OCI-LY7 (cell line): Measurements from ENCODE around the gene GGACT. TPM values are rescaled to one million over a fixed set of nuclear protein-coding genes. Genes with fewer than 3 reads are reported as not detected.

ENCODE experiments used
- BruUV-seq: library from RNA; stranded (reverse); fragments of 400-500 nt; replicated peaks from 2 replicates; lab custom pipeline; 2021; lab: Mats Ljungman, UMichigan
- CTCF ChIA-PET: fragments of 300-600 bp; sonication (Branson Sonifier 250); formaldehyde crosslinking; loops from one replicate; lab custom pipeline; 2022; ENCODE audit warnings: antibody characterized with exemption; ENCODE audit not compliant: unreplicated experiment; lab: Charles Lee
- POLR2A ChIA-PET: fragments of 300-600 bp; sonication (Branson Sonifier 250); formaldehyde crosslinking; loops from one replicate; lab custom pipeline; 2022; ENCODE audit warnings: antibody characterized with exemption; lab: Charles Lee
- DNase-seq: peaks from one replicate; pipeline ENCODE4 v3.0.0-alpha.2; 2015; ENCODE audit warnings: low spot score
- H2AFZ ChIP-seq: fragments of 200-600 bp; sonication (generic), shearing (Covaris generic); 2 replicates; pipeline ENCODE4 v1.6.1; 2014; ENCODE audit warnings: mild to moderate bottlenecking, antibody characterized with exemption, low read length, moderate library complexity
- H3K27ac ChIP-seq: fragments of 200-600 bp; sonication (generic); 2 replicates; pipeline ENCODE4 v1.5.1; 2014; ENCODE audit warnings: mixed run types, low read depth, mild to moderate bottlenecking, moderate library complexity, low read length, inconsistent platforms; ENCODE audit not compliant: poor library complexity, severe bottlenecking
- H3K36me3 ChIP-seq: fragments of 200-600 bp; sonication (generic); 2 replicates; pipeline ENCODE4 v1.6.1; 2014; ENCODE audit warnings: mild to moderate bottlenecking, antibody characterized with exemption, low read length, moderate library complexity, mixed read lengths; ENCODE audit not compliant: insufficient read depth
- H3K4me1 ChIP-seq: fragments of 200-600 bp; sonication (generic); 2 replicates; pipeline ENCODE4 v1.5.1; 2014; ENCODE audit warnings: mild to moderate bottlenecking, low read length; ENCODE audit not compliant: insufficient read depth, poor library complexity, severe bottlenecking
- H3K4me2 ChIP-seq: fragments of 200-600 bp; sonication (generic); 2 replicates; pipeline ENCODE4 v1.6.1; 2014; ENCODE audit warnings: mild to moderate bottlenecking, low read length
- H3K4me3 ChIP-seq: fragments of 200-600 bp; sonication (generic); 2 replicates; pipeline ENCODE4 v1.5.1; 2014; ENCODE audit warnings: mild to moderate bottlenecking, low read depth, low read length; ENCODE audit not compliant: poor library complexity, severe bottlenecking
- H3K79me2 ChIP-seq: fragments of 200-600 bp; sonication (generic); 2 replicates; pipeline ENCODE4 v1.6.1; 2016; ENCODE audit warnings: low read depth, mild to moderate bottlenecking, low read length, moderate library complexity, mixed read lengths; ENCODE audit not compliant: insufficient read depth
- H3K9me2 ChIP-seq: fragments of 200-600 bp; sonication (generic); 2 replicates; pipeline ENCODE4 v1.6.1; 2016; ENCODE audit warnings: mild to moderate bottlenecking, low read length, mixed read lengths; ENCODE audit not compliant: insufficient read depth
- H3K9me3 ChIP-seq: fragments of 200-600 bp; sonication (generic); 2 replicates; pipeline ENCODE4 v1.6.1; 2014; ENCODE audit warnings: mild to moderate bottlenecking, mixed run types, low read length, mixed read lengths
- H4K20me1 ChIP-seq: fragments of 200-600 bp; sonication (generic); 2 replicates; pipeline ENCODE4 v1.6.1; 2014; ENCODE audit warnings: mild to moderate bottlenecking, antibody characterized with exemption, low read length, moderate library complexity, mixed read lengths; ENCODE audit not compliant: insufficient read depth
- CTCF ChIP-seq: fragments of 200-600 bp; sonication (generic); conservative IDR thresholded peaks from 2 replicates; pipeline ENCODE4 v1.5.1; 2014; ENCODE audit warnings: mild to moderate bottlenecking, antibody characterized with exemption, low read length, moderate library complexity, mixed read lengths
- EZH2phosphoT487 ChIP-seq: fragments of 200-600 bp; sonication (generic); IDR thresholded peaks from 2 replicates; pipeline ENCODE4 v1.6.1; 2018; ENCODE audit warnings: low read depth, borderline replicate concordance, mild to moderate bottlenecking, mixed run types, antibody characterized with exemption, low read length, moderate library complexity, mixed read lengths
- intact Hi-C: fragments of 100-400 bp; cut with micrococcal nuclease; formaldehyde crosslinking; loops from one replicate; pipeline ENCODE4 v1.10.0; 2022; ENCODE audit not compliant: unreplicated experiment
- total RNA-seq, 2 experiments: library from RNA; depleted of rRNA in 1 of 2; stranded (reverse); fragments of >200 nt in 1 of 2; shearing (Covaris generic) in 1 of 2; gene quantifications; 2 replicates each; pipeline ENCODE4 v1.2.3, GENCODE V29; 2014 to 2022

The GGACT gene
- total RNA-seq, 2 experiments from 2014 or later, result 0.53 to 0.69 TPM

DNA sequence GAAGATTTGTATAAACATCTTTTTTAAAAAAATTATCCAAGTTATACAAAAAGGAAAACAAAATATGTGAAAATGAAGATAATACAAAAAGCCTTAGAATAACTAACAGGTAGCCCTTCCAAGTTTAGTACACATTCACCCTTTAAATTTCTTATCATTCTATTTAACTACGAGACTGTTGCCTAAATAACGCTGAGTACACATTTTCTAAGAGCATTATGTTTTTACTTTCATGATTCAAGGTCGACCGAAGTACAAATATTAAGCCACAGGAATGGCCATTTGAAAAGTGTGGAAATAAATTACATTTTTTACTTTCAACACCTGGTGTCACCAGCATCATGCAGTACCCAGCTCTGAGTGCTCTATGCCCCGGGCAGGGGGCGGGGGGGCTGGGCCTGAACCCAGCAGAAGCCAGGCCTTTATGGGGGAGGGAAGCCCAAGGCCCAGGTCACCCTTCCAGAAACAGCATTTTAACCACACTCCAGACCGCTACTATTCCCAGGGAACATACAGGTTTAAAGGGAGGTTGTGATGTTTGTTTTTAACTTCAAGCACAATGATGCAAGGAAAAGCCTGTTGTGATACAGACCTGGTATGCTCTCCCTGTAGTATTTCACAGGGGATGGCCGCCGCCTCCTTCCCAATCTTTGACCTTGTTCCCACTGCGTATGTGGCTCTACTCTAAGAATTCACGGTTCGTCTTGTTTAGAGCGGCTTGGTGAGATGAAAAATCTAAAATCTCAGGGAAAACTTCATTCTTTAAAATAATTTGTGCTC, 24.0 kb downstream of the GGACT start:
- no peaks in the 10 kb centered on the region for H3K9me2 ChIP-seq
- DNase-seq, result no peak
- no peaks in the 10 kb centered on the region for H3K9me3 ChIP-seq
- BruUV-seq, result no TSS peak
- no peak overlapping the region for H3K27ac ChIP-seq
- TF ChIP-seq EZH2phosphoT487 (no peak), CTCF (no peak)
- no peak overlapping the region for H3K4me3 ChIP-seq
- H2AFZ ChIP-seq, result no peak overlapping the region
- no peaks in the 10 kb centered on the region for H3K79me2 ChIP-seq
- no peaks in the 10 kb centered on the region for H3K4me1 ChIP-seq
- intact Hi-C loops, result no loop called here
- H3K4me2 ChIP-seq, result no peak overlapping the region
- H4K20me1 ChIP-seq, result no peaks in the 10 kb centered on the region
- POLR2A ChIA-PET, result no interaction called here
- CTCF ChIA-PET, result no interaction called here
- H3K36me3 ChIP-seq, result no peaks in the 10 kb centered on the region

DNA sequence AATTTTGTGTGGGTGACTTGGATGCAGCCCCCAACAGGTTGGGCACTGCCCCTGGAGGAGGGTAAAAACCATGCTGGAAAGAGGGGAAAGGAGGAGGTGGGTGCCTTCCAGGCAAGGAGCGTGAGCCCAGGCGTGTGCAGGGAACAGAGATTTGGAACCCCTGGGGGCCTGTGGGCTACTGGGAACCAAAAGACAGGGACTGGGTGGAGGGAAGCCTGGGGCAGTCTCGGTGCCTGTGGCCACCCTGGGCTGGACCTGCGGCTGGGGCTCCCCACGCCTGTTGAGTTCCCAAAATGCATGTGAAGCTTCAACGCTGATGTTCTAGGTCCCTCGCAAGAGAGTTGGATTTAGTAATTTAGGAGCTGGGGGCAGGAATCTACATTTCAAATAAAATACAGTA, 24.8 kb downstream of the GGACT start:
- no peak overlapping the region for H3K4me3 ChIP-seq
- H3K79me2 ChIP-seq, result no peaks in the 10 kb centered on the region
- no peak overlapping the region for H2AFZ ChIP-seq
- BruUV-seq, result no TSS peak
- H3K27ac ChIP-seq, result no peak overlapping the region
- no peak overlapping the region for H3K4me2 ChIP-seq
- ChIA-PET POLR2A (no interaction called here), CTCF (no interaction called here)
- DNase-seq, result no peak
- no peaks in the 10 kb centered on the region for H3K9me2 ChIP-seq
- no peaks in the 10 kb centered on the region for H3K36me3 ChIP-seq
- H3K4me1 ChIP-seq, result no peaks in the 10 kb centered on the region
- H4K20me1 ChIP-seq, result no peaks in the 10 kb centered on the region
- H3K9me3 ChIP-seq, result no peaks in the 10 kb centered on the region
- no peak for TF ChIP-seq EZH2phosphoT487
- TF ChIP-seq CTCF, result no peak
- intact Hi-C loops, result no loop called here

DNA sequence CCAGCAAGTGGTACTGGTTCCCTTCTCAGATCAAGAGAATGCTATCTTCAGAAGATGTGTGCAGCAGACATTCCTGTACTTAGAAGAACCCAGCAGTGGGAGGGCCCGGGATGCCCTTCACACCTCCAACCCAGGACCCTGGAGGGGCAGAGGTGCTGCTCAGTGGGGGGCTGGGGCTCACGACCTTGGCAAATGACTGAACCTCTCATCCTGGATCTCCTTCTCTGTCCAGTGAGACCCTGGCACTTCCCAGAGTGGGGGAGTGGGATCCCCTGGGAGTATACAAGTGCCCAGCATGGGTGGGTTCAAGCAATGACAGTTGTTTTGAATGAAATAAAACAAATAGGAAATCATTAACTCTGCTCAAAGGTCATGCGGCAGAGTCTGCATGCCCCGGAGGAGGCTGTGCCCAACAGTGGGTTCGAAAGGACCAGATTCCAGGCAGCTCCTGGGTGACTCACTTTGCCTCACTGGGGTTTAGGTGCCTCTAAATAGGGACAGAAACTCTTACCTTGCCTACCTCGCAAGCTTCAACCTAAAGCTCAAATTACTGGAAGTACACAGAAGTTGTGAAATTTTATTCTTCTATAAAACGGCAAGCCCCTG, 26.9 kb downstream of the GGACT start:
- intact Hi-C loops, result no loop called here
- TF ChIP-seq CTCF (no peak), EZH2phosphoT487 (no peak)
- Histone ChIP-seq H4K20me1 (no peaks in the 10 kb centered on the region), H3K4me2 (no peak overlapping the region), H3K4me3 (no peak overlapping the region), H3K4me1 (no peaks in the 10 kb centered on the region), H2AFZ (no peak overlapping the region), H3K9me3 (no peaks in the 10 kb centered on the region), H3K36me3 (no peaks in the 10 kb centered on the region), H3K9me2 (no peaks in the 10 kb centered on the region), H3K27ac (no peak overlapping the region), H3K79me2 (no peaks in the 10 kb centered on the region)
- BruUV-seq, result no TSS peak
- no peak for DNase-seq
- ChIA-PET CTCF (no interaction called here), POLR2A (no interaction called here)
